NCI-H2107 treated with DMSO at 0.1 percent for 48 hours (cell line): ENCODE measurements around the gene IFI6.
A peak's percentile ranks its signal among the peaks of the same experiment; 100 is the strongest.
"Not testable (repeated sequence)": the region's sequence is repeated elsewhere in the genome, so short reads cannot be mapped to it uniquely, and the experiment has no call there.

Experiments used
- DNase-seq: peaks from one replicate; lab custom pipeline; 2025; ENCODE audit not compliant: unreplicated experiment; lab: John Stamatoyannopoulos, UW

Gene IFI6

DNA sequence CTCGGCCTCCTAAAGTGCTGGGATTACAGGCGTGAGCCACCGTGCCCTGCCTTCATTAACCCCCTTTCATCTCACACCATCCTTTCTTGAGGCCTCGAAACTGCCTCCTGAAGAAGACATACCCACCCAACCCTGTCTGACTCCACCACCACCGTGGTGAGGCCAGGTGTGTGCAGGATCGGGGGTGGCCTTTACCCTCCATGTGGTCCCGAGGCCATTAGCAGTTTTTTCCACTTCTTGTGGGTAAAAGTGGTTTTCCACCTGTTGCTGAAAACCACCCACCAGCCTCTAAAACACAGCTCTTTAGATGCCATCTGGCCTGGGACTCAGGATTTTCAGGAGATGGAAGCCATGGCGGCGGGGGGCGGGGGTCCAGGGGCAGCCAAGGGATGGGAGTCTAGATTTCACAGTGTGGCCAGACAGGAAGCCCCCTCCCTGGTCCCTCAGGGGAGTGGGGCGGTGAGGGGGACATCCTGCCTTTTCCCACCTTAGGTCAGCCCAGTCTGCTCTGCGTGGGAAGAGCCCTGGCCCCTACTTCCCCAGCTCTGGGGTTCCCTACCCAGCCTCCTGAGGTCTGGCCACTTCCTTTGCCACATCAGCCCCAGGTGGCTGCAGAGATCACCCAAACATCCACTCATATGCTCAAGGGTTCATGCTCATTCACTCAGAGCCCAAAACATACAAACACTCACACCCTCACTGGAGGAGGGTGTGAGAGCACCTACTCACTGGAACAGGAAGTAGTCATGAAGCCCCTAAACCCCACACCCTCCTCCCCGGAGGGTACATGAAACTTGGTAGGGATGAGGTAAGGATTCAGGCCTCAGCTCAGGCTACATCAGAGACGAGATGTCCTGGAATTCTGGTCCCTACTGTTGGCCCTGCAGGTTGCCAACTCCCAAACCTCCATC lies 39.4 kb downstream of the IFI6 start:
- no peak for DNase-seq

DNA sequence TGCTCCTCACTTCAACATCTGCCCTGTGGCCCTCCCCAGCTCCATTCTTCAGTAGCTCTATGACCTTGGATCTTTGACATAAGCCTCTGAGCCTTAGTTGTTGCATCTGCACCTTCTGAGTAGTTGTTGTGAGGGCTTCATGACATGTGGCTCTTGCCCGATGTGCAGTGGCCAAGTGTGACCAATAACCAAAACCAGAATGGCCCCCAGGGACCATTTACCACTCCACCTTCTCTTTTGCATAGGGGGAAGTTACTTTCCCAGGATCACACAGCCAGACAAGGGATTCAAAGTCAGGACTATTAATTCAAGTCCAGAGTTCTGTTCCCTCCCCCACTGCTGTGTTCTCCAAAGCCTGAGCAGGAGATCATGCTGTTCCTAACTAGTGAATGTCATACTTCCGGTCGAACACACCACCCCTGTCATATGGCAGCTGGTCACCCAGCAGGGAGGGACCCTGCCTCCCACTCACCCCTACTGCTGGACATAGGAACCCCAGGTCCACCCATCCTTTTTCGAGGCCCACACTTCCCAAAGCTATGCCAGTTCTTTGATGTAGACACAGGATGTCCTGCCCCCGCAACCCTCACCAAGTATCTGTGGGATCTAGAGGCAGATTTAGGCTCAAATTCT lies 41.0 kb downstream of the IFI6 start:
- no peak for DNase-seq

DNA sequence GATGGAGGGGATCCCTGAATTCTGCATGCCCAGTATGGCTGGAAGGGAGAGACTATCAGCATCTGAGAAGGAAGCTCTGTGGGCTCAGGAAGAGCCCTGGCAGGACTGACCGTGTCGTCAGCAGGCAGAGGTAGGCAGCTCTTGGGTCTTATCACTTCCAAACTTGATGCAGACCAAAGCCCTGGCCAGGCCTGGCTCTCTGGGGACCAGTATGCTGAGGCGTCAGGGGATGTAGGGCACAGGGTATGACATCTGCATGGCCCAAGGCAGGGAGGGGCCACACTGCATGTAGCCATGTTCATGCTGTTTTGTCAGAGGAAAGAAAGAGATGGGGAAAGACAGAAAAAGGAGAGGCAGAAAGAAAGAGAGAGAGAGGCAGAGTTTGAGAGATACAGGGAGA lies 43.3 kb downstream of the IFI6 start:
- no peak for DNase-seq

DNA sequence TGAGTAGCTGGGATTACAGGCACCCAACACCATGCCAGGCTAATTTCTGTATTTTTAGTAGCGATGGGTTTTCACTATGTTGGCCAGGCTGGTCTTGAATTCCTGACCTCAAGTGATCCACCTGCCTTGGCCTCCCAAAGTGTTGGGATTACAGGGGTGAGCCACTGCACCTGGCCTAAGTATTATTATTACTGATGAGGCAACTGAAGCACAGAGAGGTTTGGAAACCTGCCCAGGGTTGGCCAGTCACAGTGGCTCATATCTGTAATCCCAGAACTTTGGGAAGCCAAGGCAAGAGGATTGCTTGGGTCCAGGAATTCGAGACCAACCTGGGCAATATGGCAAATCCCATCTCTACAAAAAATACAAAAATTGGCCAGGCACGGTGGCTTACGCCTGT lies 44.3 kb downstream of the IFI6 start:
- not testable (repeated sequence) for DNase-seq

DNA sequence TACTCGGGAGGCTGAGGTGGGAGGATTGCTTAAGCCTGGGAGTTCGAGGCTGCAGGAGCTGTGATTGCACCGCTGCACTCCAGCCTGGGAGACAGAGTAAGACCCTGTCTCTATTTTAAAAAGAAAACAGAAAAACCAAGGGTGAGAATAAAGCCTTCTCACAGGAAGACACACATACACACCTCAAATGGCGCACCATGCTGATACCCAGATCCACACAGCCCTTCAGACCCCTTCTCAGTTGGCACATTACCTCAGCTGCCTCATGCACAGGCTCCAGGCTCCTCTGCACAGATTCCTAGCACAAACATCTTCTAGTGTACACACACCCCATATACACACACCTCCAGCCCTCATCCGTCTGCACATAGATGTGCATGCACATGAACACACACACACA lies 44.9 kb downstream of the IFI6 start:
- no peak for DNase-seq

DNA sequence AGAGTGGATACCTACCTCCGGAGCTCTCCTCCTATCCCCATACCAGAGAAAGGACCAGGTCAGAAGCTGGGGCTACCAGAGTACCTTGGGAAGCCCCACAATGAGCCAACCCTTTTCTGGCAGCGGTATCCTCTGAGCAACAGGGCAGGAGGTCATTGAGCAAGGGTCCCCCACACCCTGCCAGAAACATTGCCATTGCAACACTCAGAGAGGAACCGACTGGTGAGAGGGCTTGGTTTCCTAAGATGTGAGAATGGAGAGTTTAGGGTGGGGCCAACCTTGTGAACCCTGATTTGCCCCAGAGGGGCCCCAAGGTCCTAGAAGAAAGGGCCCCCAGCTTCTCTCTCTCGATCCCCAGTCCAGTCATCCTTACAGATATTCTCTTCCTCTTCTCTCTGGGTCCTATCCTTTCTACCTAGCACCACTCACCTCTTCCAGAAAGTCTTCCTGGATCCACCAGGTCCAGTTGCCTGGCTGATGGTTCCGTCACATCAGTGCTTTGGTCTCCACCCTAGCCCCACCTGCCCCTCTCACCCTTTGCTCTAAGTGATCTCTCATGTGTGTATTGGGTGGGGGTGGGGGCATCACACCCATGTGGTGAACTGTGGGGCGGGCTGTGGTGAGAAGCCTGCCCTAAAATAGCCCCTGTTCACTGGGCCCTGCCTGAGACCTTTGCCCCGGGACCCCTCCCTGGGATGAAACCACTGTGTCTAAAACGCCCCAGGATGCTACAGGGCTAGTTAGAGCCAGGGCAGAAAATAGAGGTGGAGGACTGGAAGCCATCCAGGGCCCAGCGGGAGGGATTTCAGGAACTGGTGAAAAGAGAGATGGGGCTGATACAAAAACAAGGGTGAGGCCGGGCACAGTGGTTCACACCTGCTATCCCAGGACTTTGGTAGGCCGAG lies 45.7 kb downstream of the IFI6 start:
- DNase-seq = peak; percentile 23

DNA sequence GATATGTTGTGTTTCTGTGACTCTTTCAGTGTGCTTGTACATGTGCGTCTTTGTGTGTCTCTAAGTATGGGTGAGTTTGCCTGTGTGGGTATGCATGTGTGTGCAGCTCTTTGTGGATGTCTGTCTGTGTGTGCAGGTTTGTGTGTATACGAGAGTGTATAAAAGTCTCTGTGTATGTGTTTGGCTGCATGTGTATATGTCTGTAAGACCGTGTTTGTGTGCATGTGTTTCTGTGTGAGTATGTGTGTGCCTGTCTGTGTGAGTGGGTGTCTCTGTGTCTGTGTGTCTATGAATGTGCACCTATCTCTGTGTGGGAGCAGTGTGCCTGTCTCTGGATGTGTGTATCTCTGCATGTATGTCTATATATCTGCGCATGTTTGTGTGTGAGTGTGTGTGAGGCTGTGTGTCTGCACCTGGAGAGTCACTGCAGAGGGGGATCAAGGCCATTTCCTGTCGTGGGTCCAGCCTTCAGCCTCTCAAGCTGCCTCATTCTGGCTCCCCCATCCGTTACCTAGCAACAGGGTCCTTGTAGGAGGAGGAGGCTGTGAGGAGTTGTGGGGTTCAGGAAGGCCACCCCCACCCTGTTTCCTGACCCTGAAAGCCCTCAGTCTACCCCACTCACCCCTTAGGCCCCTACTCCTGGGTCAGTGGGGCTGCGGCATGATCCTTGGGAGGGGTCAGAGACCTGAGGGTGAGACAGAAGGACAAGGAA lies 47.4 kb downstream of the IFI6 start:
- DNase-seq = no peak

DNA sequence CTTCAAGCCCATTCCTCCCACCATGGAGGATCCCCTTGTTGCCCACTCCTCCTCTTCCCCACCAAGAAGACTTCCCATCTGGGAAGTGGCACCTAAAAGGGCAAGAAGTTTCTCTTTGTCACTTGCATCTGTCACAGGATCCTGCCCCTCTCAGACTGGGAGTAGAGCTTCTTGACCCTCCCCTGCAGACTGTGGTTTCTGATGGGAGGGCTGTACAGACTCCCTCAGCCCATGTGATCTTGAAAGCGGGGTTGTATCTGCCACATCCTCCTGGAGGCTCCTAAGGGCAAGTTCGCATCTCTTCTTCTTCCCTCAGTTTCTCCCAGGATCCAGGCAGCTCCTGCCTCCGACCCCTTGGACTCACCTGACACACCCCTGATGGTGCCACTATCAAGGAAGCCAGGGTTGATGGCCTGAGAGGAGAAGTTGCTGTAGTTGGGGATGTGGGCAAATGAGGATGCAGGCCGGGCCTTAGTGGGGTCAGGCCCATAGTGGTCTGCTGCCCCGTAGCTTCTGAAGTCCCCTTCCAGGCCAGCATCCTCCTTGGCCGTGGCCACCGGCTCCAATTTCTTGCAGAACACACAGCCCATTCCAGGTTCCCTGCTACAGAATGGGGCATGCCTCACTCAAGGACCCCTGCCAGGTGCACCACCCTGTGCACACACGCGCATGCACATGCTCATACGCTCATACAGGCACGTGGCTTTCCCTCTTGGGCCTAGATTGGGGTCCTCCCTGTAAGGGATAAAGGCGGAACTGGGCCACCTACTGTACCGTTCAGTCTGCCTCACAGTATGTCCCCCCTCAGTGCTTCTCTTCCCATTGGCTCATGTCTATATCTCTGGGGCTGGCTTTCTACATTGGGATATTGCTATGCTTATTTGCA lies 48.4 kb downstream of the IFI6 start:
- DNase-seq = no peak

DNA sequence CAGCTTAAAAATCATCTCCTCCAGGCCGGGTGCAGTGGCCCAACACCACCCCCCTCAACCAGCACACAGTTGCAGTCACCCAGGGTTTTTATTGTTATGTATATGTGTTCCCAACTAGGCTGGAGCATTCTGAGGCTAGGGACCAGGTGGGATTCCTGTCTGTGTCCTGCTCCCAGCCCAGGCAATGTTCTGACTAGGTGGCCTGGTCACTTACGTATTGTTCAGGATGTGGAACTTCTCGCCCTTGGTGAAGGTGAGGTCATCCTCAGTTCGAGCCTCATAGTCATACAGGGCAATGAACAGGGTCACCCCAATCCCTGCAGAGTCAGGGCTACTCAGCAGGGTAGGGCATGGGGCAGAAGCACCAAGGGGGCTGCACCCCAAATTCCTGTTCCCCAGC lies 49.2 kb downstream of the IFI6 start:
- no peak for DNase-seq

DNA sequence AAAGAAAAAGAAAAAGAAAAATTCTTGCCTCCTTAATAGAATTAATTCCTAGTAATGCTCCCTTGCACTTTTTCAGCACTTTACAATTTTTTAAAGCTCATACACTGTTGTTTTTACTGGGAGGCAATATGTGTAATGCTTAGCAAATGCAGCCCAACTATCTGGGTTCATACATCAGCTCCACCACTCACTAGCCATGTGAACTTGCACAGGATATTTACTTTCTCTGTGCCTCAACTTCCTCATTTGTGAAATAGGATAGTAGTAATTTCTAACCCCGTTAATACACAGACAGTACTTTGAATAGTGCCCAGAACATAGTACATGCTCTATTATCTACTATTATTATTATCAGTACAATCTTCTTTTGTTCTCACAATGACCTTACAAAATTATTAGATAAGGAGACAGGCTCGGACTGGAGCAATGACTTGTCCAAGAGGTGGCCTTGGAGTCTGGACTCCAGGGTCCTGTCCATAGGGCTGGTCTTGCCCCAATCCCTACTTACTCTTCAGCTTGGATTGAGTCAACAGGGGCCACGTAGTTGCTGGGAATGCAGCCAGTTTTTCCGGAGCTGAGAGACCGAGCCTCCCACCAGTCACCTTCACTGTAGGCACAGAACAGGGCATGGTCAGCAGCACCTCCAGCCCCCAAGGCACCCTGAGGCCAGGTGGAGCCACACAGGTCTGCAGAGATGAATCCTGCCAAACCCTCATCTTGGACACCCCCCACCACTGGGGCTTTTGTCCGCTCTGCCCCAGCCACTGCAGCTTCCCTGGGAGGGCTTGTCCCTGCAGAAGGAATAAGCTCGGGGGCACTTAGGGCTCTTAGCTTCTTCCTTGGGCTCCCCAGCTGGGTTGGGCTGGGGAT lies 50.7 kb downstream of the IFI6 start:
- DNase-seq = no peak

DNA sequence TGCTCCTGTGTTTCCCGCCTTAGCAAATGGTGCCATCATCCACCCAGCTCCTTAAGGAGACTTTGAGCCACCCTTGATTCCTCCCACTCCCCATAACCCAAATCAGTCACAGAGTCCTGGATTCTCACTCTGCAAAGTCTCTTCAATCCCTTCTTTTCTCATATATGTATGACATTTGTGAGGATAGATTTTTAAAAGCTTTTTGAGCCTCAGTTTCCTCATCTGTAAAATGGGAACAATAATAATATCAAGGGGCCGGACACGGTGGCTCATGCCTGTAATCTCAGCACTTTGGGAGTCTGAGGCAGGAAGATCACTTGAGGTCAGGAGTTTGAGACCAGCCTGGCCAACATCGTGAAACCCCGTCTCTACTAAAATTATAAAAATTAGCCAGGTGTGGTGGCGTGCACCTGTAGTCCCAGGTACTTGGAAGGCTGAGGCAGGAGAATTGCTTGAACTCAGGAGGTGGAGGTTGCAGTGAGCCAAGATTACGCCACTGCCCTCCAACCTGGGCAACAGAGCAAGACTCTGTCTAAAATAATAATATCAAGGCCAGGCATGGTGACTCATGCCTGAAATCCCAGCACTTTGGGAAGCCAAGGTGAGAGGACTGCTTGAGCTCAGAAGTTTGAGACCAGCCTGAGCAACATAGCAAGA lies 52.1 kb downstream of the IFI6 start:
- not testable (repeated sequence) for DNase-seq

DNA sequence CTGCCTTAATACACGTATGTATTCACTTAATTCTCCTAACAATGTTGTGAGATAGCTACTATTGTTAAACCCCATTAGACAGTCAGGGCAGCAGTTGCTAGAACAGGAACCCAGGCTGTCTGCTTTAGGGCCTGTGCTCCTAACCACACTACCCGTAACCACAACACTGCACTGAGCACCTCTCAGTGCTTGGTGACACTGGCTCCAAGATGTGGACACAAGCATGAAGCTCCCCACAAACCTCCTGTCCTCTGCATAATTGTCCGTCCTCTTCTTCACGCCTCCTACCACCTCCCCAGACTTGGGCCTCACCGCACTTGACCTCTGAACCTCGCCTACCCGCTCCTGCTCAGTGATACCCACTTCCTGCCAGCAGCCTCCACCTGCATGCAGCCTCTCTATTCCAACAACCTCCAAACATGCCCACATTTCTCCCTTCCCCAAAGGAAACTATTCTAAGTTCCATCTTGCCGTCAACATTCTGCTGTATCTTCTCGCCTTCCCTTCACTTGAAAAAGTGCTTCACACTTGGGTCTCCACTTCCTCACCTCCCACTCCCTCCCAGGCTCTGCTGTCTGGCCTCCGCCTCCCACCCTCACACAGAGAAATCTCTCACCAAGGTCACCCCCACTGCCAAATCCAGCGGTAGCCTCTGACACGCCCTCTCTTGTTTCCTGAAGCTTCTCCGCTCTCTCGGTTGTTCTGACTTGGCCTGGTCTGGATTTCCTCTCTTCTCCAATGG lies 53.5 kb downstream of the IFI6 start:
- no peak for DNase-seq

DNA sequence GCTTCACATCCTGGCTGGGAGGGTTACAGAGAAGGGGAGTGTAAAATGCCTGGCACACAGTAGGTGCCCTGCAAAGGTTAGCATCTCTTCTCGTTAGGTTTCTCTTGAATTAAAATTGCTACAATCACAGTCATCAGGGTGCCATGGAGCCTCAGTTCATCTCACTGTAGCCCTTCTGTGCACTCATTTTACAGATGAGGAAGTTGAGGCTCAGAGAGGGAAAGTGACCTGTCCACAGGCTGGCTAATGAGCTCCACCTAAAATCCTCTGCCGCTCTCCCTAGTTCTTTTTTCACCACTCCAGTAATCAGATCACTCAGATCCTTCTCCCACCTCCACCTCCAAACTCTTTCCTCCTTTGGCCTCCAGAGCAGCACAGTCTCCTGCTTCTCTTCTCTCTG lies 54.6 kb downstream of the IFI6 start:
- no peak for DNase-seq

DNA sequence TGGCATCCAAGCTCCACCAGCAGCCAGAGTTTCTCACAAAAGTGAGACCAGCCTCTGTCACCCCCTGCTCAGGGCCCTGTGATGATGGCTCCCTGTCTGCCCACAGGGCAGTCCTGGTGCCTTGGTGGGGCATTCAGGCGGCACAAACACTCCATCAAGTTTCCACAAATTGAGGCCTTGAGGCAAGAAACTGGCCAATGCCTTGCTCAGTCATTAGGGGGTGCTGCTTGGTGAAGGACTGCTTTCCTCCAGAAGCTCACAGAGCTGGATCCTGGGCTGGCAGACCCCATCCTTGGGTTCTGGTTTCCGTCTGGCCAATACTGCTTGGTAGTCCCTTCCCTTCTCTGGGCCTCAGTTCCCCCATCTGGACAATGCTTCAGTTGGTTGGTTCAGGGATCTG lies 55.6 kb downstream of the IFI6 start:
- DNase-seq = no peak
